ENCODE data around the gene ADORA3.

- no peak for TF ChIP-seq CTCF (conservative IDR thresholded peaks at IDR 0.05 in 1 of 2, IDR thresholded peaks at IDR 0.05 in 1 of 2; ENCODE audit: low read depth in 1 of 2, low read length in 2 of 2)
- TF ChIP-seq EZH2 (IDR thresholded peaks at IDR 0.05; ENCODE audit: low read length, missing control alignments): no peak
Measured at GRCh38 chr1:111474106-111474505, 29.3 kb downstream of the ADORA3 start.
